HFFc6 (cell line): ENCODE data around the gene GRID1. TPM values are rescaled to one million over a fixed set of nuclear protein-coding genes. Genes with fewer than 3 reads are reported as not detected.

Experiments used
- DNase-seq: peaks from one replicate; pipeline ENCODE4 v3.0.0-alpha.2; 2018
- H3K27ac Mint-ChIP-seq: 2 replicates; pipeline ENCODE4 v1.8.0; 2020; ENCODE audit warnings: mild to moderate bottlenecking, mixed read lengths
- H3K27me3 Mint-ChIP-seq: 2 replicates; pipeline ENCODE4 v1.8.0; 2021; ENCODE audit warnings: mild to moderate bottlenecking, moderate library complexity, mixed read lengths; ENCODE audit not compliant: insufficient read depth
- H3K36me3 Mint-ChIP-seq: 2 replicates; pipeline ENCODE4 v1.8.0; 2021; ENCODE audit warnings: low read depth, mixed read lengths
- H3K4me1 Mint-ChIP-seq: 2 replicates; pipeline ENCODE4 v1.8.0; 2020; ENCODE audit warnings: low read depth, mixed read lengths
- H3K4me3 Mint-ChIP-seq: 2 replicates; pipeline ENCODE4 v1.8.0; 2020; ENCODE audit warnings: mild to moderate bottlenecking, moderate library complexity, mixed read lengths
- H3K9me3 Mint-ChIP-seq: 2 replicates; pipeline ENCODE4 v1.8.0; 2020; ENCODE audit warnings: mild to moderate bottlenecking, mixed read lengths
- total RNA-seq, 6 experiments: library from RNA; stranded (reverse); fragmentation: NEBNext Ultra II Directional; extraction: Animal tissue kit (Norgen Biotek cat#: 25700); gene quantifications; 2 replicates in 1 of 6; 3 replicates in 5 of 6; pipeline ENCODE4 v1.2.3, GENCODE V29; 2021
- TF ChIP-seq, protein P1 (sequence below): fragments of 200-600 bp; sonication (generic); IDR thresholded peaks from 2 replicates; pipeline ENCODE4 v1.5.0; 2021; ENCODE audit warnings: antibody characterized with exemption, mild to moderate bottlenecking

The GRID1 gene
- total RNA-seq, 6 experiments from 2014 or later, result not detected

DNA sequence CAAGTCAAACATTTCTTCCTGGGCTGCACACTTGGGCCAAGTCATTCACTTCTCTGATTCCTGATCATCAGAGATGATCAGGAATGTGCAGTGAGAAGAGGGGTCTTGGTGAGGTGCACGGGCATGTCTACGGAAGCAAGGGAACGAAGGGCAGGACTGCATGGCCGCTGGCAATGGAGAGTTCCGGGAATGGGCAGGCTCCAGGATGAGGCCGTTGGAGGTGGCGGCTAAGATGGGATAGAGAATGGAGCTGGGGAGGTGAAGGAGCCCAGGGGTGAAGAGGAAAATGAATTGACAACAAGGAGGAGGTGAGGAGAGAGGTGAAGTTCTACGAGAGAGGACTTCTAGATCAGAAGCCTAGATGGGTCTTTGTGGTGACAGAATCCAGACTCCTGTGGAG is 260.0 kb downstream of the GRID1 start:
- Mint-ChIP-seq H3K4me1 (no peaks in the 10 kb centered on the region), H3K36me3 (0 out of 2 replicates have a peak, but pooled peaks cover 6% of the 10 kb centered on the region), H3K4me3 (no peak overlapping the region), H3K27ac (no peak overlapping the region), H3K9me3 (peaks cover 53% of the 10 kb centered on the region), H3K27me3 (peaks cover 3% of the 10 kb centered on the region)
- TF ChIP-seq, protein P1, sequence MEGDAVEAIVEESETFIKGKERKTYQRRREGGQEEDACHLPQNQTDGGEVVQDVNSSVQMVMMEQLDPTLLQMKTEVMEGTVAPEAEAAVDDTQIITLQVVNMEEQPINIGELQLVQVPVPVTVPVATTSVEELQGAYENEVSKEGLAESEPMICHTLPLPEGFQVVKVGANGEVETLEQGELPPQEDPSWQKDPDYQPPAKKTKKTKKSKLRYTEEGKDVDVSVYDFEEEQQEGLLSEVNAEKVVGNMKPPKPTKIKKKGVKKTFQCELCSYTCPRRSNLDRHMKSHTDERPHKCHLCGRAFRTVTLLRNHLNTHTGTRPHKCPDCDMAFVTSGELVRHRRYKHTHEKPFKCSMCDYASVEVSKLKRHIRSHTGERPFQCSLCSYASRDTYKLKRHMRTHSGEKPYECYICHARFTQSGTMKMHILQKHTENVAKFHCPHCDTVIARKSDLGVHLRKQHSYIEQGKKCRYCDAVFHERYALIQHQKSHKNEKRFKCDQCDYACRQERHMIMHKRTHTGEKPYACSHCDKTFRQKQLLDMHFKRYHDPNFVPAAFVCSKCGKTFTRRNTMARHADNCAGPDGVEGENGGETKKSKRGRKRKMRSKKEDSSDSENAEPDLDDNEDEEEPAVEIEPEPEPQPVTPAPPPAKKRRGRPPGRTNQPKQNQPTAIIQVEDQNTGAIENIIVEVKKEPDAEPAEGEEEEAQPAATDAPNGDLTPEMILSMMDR, result no peak
- no peak for DNase-seq

DNA sequence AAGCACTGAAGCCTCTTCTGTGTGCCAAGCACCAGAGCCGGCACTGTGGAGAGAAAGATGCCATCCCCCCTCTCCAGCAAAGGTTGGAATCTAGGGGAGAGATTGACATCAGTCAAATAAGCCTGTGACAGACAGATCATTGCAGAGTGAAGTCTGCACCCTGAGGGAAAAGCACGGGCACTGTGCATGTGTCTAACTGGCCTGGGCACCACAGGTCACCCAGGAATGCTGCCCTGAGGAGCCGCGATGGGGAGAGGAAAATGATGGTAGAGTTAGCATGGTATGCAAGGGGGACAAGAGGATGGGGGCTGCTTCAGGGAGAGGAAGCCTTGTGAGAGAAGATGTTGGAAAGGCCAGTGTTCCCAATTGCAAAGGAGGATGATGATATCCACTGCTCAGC is 261.0 kb downstream of the GRID1 start:
- no peak overlapping the region for H3K27ac Mint-ChIP-seq
- DNase-seq, result no peak
- 0 out of 2 replicates have a peak, but pooled peaks cover 6% of the 10 kb centered on the region for H3K36me3 Mint-ChIP-seq
- no peak overlapping the region for H3K4me3 Mint-ChIP-seq
- no peaks in the 10 kb centered on the region for H3K4me1 Mint-ChIP-seq
- TF ChIP-seq, protein P1, result no peak
- H3K27me3 Mint-ChIP-seq, result peaks cover 3% of the 10 kb centered on the region
- H3K9me3 Mint-ChIP-seq, result peaks cover 43% of the 10 kb centered on the region

DNA sequence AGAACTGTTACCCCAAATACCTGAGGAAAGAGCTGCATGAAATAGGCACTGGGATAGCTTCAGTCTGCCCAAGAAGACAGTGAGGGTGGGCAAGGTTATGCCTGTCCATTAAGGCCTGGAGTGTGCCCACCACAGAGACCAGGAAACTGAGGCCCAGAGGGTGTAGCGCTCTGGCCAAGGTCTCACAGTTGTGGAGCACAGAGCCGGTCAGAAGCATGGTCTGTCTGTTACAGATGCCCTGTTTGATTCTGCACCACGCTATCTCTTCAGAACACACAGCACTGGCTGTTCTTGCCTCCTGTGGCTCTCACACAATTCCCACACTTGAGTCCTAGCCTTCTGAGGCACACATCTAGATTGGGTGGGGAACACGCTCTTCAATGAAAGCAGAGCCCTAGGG is 261.4 kb downstream of the GRID1 start:
- H3K27ac Mint-ChIP-seq, result no peak overlapping the region

DNA sequence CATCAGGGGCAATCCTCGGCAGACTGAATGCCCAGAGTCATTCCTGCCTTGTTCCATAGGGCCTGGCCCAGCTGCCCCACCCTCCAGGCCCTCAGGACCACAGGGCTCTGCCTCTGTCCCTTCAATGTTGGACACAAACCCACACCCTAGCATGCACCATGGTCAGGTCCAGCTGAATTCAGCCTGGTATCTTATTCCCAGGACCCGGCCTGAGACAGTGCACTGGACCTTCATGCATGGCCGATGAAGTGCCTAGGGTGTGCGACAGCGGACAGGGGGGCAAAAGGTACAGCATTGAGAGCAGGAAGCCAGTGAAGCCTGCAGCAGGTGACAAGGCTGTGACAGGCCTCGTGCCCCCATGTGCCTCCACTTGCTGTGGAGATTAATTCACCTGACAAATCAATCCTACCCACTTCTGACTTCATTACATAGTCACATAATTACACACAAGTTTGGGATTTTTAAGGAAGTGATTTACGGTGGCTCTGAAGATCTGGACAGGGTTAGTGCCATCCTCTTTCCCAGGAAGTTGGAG is 261.9 kb downstream of the GRID1 start:
- no peak overlapping the region for H3K27ac Mint-ChIP-seq
- DNase-seq, result no peak
- no peaks in the 10 kb centered on the region for H3K4me1 Mint-ChIP-seq
- H3K4me3 Mint-ChIP-seq, result no peak overlapping the region
- H3K27me3 Mint-ChIP-seq, result peaks cover 3% of the 10 kb centered on the region
- TF ChIP-seq, protein P1, result no peak
- peaks cover 42% of the 10 kb centered on the region for H3K9me3 Mint-ChIP-seq
- H3K36me3 Mint-ChIP-seq, result 0 out of 2 replicates have a peak, but pooled peaks cover 6% of the 10 kb centered on the region

More for the DNA sequence above, 261.4 kb downstream of the GRID1 start:
- Mint-ChIP-seq H3K4me3 (no peak overlapping the region), H3K4me1 (no peaks in the 10 kb centered on the region), H3K36me3 (0 out of 2 replicates have a peak, but pooled peaks cover 6% of the 10 kb centered on the region), H3K27me3 (peaks cover 3% of the 10 kb centered on the region), H3K9me3 (peaks cover 41% of the 10 kb centered on the region)
- no peak for DNase-seq
- TF ChIP-seq, protein P1, result no peak

DNA sequence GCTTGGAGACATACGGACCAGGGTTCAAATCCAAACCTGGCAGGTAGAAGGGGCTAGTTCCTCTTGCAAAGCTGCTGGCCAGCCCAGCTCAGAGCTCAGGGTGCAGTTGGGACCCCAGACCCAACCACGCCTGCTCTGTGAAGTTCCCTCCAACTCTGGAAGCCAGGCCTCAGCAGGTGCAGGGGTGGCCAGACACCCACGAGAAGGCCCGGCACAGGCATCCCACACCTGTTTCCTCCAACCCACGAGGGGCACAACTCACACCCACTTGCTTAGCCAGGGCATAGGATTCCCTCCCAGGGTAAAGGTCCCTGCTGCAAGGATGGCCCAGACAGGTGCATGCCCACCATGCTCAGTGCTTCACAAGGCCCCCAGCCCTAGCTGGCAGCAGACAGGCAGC is 262.4 kb downstream of the GRID1 start:
- Mint-ChIP-seq H3K36me3 (0 out of 2 replicates have a peak, but pooled peaks cover 6% of the 10 kb centered on the region), H3K4me1 (no peaks in the 10 kb centered on the region), H3K27ac (no peak overlapping the region), H3K27me3 (peaks cover 3% of the 10 kb centered on the region), H3K4me3 (no peak overlapping the region), H3K9me3 (peaks cover 41% of the 10 kb centered on the region)
- TF ChIP-seq, protein P1, result no peak
- DNase-seq, result no peak
